BLaER1 treated with 17β-estradiol and CSF1 and Interleukin-3, amounts not matched to agents 10 nM and 100 nM (cell line): ENCODE data around the gene ABLIM2.
A peak's percentile ranks its signal among the peaks of the same experiment; 100 is the strongest.

ENCODE experiments used
- H3K27ac ChIP-seq, 11 experiments: shearing (Covaris generic); formaldehyde crosslinking; 2 replicates each; pipeline ENCODE4 v1.8.1; 2022
- H3K27me3 ChIP-seq, 11 experiments: shearing (Covaris generic); formaldehyde crosslinking; 2 replicates each; pipeline ENCODE4 v1.8.1; 2022
- H3K36me3 ChIP-seq, 11 experiments: shearing (Covaris generic); formaldehyde crosslinking; 2 replicates each; pipeline ENCODE4 v1.8.1; 2022
- H3K4me1 ChIP-seq, 10 experiments: shearing (Covaris generic); formaldehyde crosslinking; 2 replicates each; pipeline ENCODE4 v1.8.1; 2022
- H3K4me2 ChIP-seq, 11 experiments: shearing (Covaris generic); formaldehyde crosslinking; 2 replicates each; pipeline ENCODE4 v1.8.1; 2022
- H3K4me3 ChIP-seq, 10 experiments: shearing (Covaris generic); formaldehyde crosslinking; 2 replicates each; pipeline ENCODE4 v1.8.1; 2022
- H3K9ac ChIP-seq, 11 experiments: shearing (Covaris generic); formaldehyde crosslinking; 2 replicates each; pipeline ENCODE4 v1.8.1; 2022
- H3K9me3 ChIP-seq, 11 experiments: shearing (Covaris generic); formaldehyde crosslinking; replicated peaks in 1 of 11; 2 replicates each; pipeline ENCODE4 v1.8.1; 2022
- H4K20me1 ChIP-seq, 11 experiments: shearing (Covaris generic); formaldehyde crosslinking; 2 replicates each; pipeline ENCODE4 v1.8.1; 2022
- Cebpa-rat ChIP-seq, 11 experiments: shearing (Covaris generic); IDR thresholded peaks; 2 replicates each; pipeline ENCODE4 v1.8.1; 2022

The ABLIM2 gene

GRCh38 chr4:8131210-8131609, 27.4 kb downstream of the ABLIM2 start:
- Histone ChIP-seq H3K9ac (peak overlapping the region in 4 of 11 experiments; percentile 42 to 63 (median 55); a peak in 8 of 22 replicates), H3K4me1 (peaks cover 14 to 98% (median 94%) of the 10 kb centered on the region in 10 experiments), H3K4me3 (peak overlapping the region in 1 of 10 experiments; percentile 32; a peak in 2 of 20 replicates), H3K4me2 (peak overlapping the region in 9 of 11 experiments; percentile 54 to 92 (median 86); a peak in 18 of 22 replicates), H3K27ac (peak overlapping the region in 5 of 11 experiments; percentile 32 to 77 (median 74); a peak in 10 of 22 replicates), H3K9me3 (no peaks in the 10 kb centered on the region), H3K36me3 (no peaks in the 10 kb centered on the region), H4K20me1 (peaks cover 0 to 25% (median 0%) of the 10 kb centered on the region in 11 experiments; a peak in 1 of 22 replicates), H3K27me3 (peaks cover 0 to 48% (median 0%) of the 10 kb centered on the region in 11 experiments; a peak in 6 of 22 replicates)
- no peak for TF ChIP-seq Cebpa-rat (IDR thresholded peaks at IDR 0.05)

GRCh38 chr4:8130346-8131066, 28.1 kb downstream of the ABLIM2 start:
- peak overlapping the region in 4 of 11 experiments; percentile 42 to 63 (median 55); a peak in 8 of 22 replicates for H3K9ac ChIP-seq
- H3K4me3 ChIP-seq, result peak overlapping the region in 1 of 10 experiments; percentile 32; a peak in 2 of 20 replicates
- H3K36me3 ChIP-seq, result no peaks in the 10 kb centered on the region
- peaks cover 14 to 100% (median 97%) of the 10 kb centered on the region in 10 experiments for H3K4me1 ChIP-seq
- 0 out of 22 replicates have a peak, but pooled peaks cover 0 to 1% (median 0%) of the 10 kb centered on the region in 11 experiments for H3K9me3 ChIP-seq
- peak overlapping the region in 9 of 11 experiments; percentile 54 to 92 (median 86); a peak in 18 of 22 replicates for H3K4me2 ChIP-seq
- TF ChIP-seq Cebpa-rat (IDR thresholded peaks at IDR 0.05), result no peak
- H3K27me3 ChIP-seq, result peaks cover 0 to 48% (median 0%) of the 10 kb centered on the region in 11 experiments; a peak in 6 of 22 replicates
- H4K20me1 ChIP-seq, result peaks cover 0 to 25% (median 0%) of the 10 kb centered on the region in 11 experiments; a peak in 1 of 22 replicates
- H3K27ac ChIP-seq, result peak overlapping the region in 7 of 11 experiments; percentile 7 to 77 (median 67); a peak in 11 of 22 replicates

- Histone ChIP-seq H3K9ac (peak overlapping the region in 4 of 11 experiments; percentile 42 to 63 (median 55); a peak in 4 of 22 replicates), H3K27ac (peak overlapping the region in 4 of 11 experiments; percentile 67 to 77 (median 74); a peak in 7 of 22 replicates), H3K4me2 (peak overlapping the region in 10 of 11 experiments; percentile 4 to 92 (median 85); a peak in 18 of 22 replicates), H4K20me1 (peaks cover 0 to 25% (median 0%) of the 10 kb centered on the region in 11 experiments; a peak in 1 of 22 replicates), H3K4me3 (no peak overlapping the region), H3K4me1 (peaks cover 14 to 95% (median 92%) of the 10 kb centered on the region in 10 experiments), H3K27me3 (peaks cover 0 to 48% (median 0%) of the 10 kb centered on the region in 11 experiments; a peak in 6 of 22 replicates), H3K36me3 (no peaks in the 10 kb centered on the region), H3K9me3 (peaks cover 0 to 5% (median 0%) of the 10 kb centered on the region in 11 experiments; a peak in 1 of 22 replicates)
- no peak for TF ChIP-seq Cebpa-rat (IDR thresholded peaks at IDR 0.05)
These were observed 28.8 kb downstream of the ABLIM2 start for GRCh38 chr4:8129785-8130184.

- H3K4me3 ChIP-seq, result no peak overlapping the region
- H3K4me1 ChIP-seq, result peaks cover 12 to 93% (median 88%) of the 10 kb centered on the region in 10 experiments
- no peak overlapping the region for H3K9ac ChIP-seq
- H3K27me3 ChIP-seq, result peaks cover 0 to 45% (median 0%) of the 10 kb centered on the region in 11 experiments; a peak in 6 of 22 replicates
- no peak for TF ChIP-seq Cebpa-rat (IDR thresholded peaks at IDR 0.05)
- peaks cover 0 to 8% (median 0%) of the 10 kb centered on the region in 11 experiments; a peak in 1 of 22 replicates for H3K9me3 ChIP-seq
- H3K4me2 ChIP-seq, result peak overlapping the region; percentile 38 to 92 (median 84); a peak in 21 of 22 replicates
- H3K27ac ChIP-seq, result no peak overlapping the region
- no peaks in the 10 kb centered on the region for H3K36me3 ChIP-seq
- H4K20me1 ChIP-seq, result peaks cover 0 to 25% (median 0%) of the 10 kb centered on the region in 11 experiments; a peak in 1 of 22 replicates
These were observed 29.5 kb downstream of the ABLIM2 start for GRCh38 chr4:8129136-8129535.

- Histone ChIP-seq H3K36me3 (no peaks in the 10 kb centered on the region), H3K4me3 (no peak overlapping the region), H3K27me3 (peaks cover 0 to 40% (median 0%) of the 10 kb centered on the region in 11 experiments; a peak in 6 of 22 replicates), H3K4me2 (peak overlapping the region in 10 of 11 experiments; percentile 45 to 92 (median 85); a peak in 19 of 22 replicates), H4K20me1 (peaks cover 0 to 25% (median 0%) of the 10 kb centered on the region in 11 experiments; a peak in 2 of 22 replicates), H3K9me3 (peaks cover 0 to 8% (median 0%) of the 10 kb centered on the region in 11 experiments; a peak in 1 of 22 replicates), H3K4me1 (peaks cover 6 to 93% (median 88%) of the 10 kb centered on the region in 10 experiments; a peak in 19 of 20 replicates), H3K27ac (no peak overlapping the region), H3K9ac (no peak overlapping the region)
- no peak for TF ChIP-seq Cebpa-rat (IDR thresholded peaks at IDR 0.05)
These were observed 30.3 kb downstream of the ABLIM2 start for GRCh38 chr4:8128100-8128856.

GRCh38 chr4:8127051-8127826, 31.4 kb downstream of the ABLIM2 start:
- peak overlapping the region in 3 of 11 experiments; percentile 3 to 40 (median 38); a peak in 4 of 22 replicates for H3K9ac ChIP-seq
- peak in 3 of 11 experiments; percentile 18 to 42 (median 24); a peak in 2 of 22 replicates for TF ChIP-seq Cebpa-rat (IDR thresholded peaks at IDR 0.05)
- no peaks in the 10 kb centered on the region for H3K36me3 ChIP-seq
- peaks cover 0 to 8% (median 0%) of the 10 kb centered on the region in 11 experiments; a peak in 1 of 22 replicates for H3K9me3 ChIP-seq
- H3K27ac ChIP-seq, result peak overlapping the region in 4 of 11 experiments; percentile 11 to 55 (median 23); a peak in 6 of 22 replicates
- peaks cover 0 to 32% (median 0%) of the 10 kb centered on the region in 11 experiments; a peak in 6 of 22 replicates for H3K27me3 ChIP-seq
- H3K4me3 ChIP-seq, result no peak overlapping the region
- H3K4me1 ChIP-seq, result peaks cover 6 to 93% (median 88%) of the 10 kb centered on the region in 10 experiments; a peak in 19 of 20 replicates
- H3K4me2 ChIP-seq, result peak overlapping the region in 10 of 11 experiments; percentile 7 to 92 (median 85); a peak in 18 of 22 replicates
- H4K20me1 ChIP-seq, result peaks cover 0 to 25% (median 0%) of the 10 kb centered on the region in 11 experiments; a peak in 2 of 22 replicates

- Histone ChIP-seq H3K9ac (0 out of 22 replicates have a peak overlapping the region, but pooled peaks of 4 of the 11 experiments have one; percentile 3 to 38 (median 22)), H3K27ac (peak overlapping the region in 3 of 11 experiments; percentile 14 to 34 (median 15); a peak in 4 of 22 replicates), H3K9me3 (peaks cover 0 to 8% (median 0%) of the 10 kb centered on the region in 11 experiments; a peak in 1 of 22 replicates), H3K27me3 (peaks cover 0 to 25% (median 0%) of the 10 kb centered on the region in 11 experiments; a peak in 4 of 22 replicates), H3K36me3 (no peaks in the 10 kb centered on the region), H3K4me1 (peaks cover 13 to 93% (median 88%) of the 10 kb centered on the region in 10 experiments), H4K20me1 (peaks cover 0 to 20% (median 0%) of the 10 kb centered on the region in 11 experiments; a peak in 2 of 22 replicates), H3K4me2 (peak overlapping the region in 9 of 11 experiments; percentile 34 to 92 (median 86); a peak in 17 of 22 replicates), H3K4me3 (no peak overlapping the region)
- TF ChIP-seq Cebpa-rat (IDR thresholded peaks at IDR 0.05), result no peak
These were observed 32.1 kb downstream of the ABLIM2 start for GRCh38 chr4:8126523-8126922.
